ENCODE data around the gene MAGEA10.
"Not testable (repeated sequence)": the region's sequence is repeated elsewhere in the genome, so short reads cannot be mapped to it uniquely, and the experiment has no call there.

MAGEA10 gene

GRCh38 chrX:152138388-152138784, at the start of gene MAGEA10:
TSS of gene MAGEA10 (minus strand) at chrX:152138577. CDS start at chrX:152135620, 2,957 bp downstream.
- DNase-seq = no peak

GRCh38 chrX:152177497-152178269, 39.3 kb upstream of the MAGEA10 start:
- DNase-seq = no peak

GRCh38 chrX:152177052-152177451, 38.7 kb upstream of the MAGEA10 start:
- no peak for DNase-seq

- not testable (repeated sequence) for DNase-seq
Measured at GRCh38 chrX:152175892-152176291, 37.5 kb upstream of the MAGEA10 start.

- not testable (repeated sequence) for DNase-seq
Measured at GRCh38 chrX:152173923-152174322, 35.5 kb upstream of the MAGEA10 start.

DNA sequence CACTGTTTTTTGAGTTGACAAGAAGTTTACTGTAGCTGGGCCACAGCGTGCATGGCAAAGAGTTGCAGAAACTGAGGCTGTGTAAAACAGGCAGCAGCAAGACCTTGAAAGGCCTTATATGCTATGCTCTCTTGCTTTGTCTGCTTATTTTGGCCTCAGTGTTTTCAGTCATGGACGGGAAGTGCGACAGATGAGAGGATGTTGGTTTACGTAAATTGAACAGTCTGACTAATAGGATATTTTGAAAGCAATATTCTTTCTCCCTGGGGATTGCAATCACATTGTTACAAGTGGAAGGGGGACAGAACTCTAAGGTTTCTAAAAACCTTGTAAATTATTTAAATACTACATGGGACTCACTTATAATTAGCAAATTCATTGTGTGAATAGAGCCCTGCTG, 32.2 kb upstream of the MAGEA10 start:
- no peak for DNase-seq

- DNase-seq = no peak
Measured at GRCh38 chrX:152165033-152165743, 26.8 kb upstream of the MAGEA10 start.

DNA sequence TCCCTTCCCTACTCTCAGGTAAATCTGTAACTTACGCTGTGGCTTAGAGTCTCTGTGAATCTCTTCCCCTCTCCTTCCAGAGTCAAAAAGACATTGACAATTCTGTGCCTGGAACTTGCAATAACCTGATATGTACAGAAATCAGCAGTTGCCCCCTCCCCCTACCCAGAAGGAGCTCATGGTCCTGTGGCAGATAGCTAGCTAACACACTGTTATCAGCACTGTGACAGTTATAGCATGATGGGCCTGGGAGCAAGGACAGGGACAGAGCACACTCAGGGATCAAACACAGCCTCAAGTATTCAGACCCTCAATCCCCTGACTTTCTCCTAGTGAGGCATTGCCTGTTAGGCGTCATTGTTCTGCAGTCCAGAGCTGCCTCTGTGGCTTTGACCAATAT, 18.7 kb upstream of the MAGEA10 start:
- no peak for DNase-seq

GRCh38 chrX:152155766-152156310, 17.5 kb upstream of the MAGEA10 start:
- DNase-seq = no peak

DNA sequence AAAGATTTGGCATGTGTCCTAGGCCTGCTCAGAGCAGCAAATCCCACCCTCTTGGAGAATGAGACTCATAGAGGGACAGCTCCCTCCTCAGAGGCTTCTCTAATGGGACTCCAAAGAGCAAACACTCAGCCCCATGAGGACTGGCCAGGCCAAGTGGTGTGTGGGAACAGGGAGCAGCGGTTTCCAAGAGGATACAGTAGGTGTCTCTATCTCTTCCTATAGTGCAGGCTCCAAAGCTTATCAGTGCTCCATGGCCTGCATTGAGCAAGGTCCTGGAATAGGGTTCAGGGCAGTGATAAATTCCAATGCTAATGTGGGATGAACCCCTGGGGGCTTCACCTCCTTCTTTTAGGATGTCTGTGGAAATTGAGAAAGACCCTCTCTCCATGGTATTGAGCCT, 15.7 kb upstream of the MAGEA10 start:
- DNase-seq = no peak

DNA sequence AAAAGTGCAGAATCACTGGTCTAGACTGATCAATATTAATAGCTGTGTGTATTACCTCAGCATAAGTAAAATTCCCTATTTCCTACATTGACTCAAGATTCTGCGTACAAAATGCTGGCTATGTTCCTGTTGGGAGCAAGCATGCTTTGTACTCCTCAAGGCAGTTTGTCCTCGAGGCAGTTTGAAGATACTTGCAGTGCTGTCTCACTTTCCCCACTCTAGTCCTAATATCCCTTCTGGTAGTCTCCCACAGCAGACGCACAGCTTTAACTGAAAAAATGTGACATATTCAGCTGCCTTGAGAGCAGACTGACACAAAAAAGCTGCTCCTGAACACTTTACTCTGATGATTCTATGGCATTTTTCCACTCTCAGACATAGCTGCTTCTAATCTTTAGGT, 12.9 kb upstream of the MAGEA10 start:
- no peak for DNase-seq

DNA sequence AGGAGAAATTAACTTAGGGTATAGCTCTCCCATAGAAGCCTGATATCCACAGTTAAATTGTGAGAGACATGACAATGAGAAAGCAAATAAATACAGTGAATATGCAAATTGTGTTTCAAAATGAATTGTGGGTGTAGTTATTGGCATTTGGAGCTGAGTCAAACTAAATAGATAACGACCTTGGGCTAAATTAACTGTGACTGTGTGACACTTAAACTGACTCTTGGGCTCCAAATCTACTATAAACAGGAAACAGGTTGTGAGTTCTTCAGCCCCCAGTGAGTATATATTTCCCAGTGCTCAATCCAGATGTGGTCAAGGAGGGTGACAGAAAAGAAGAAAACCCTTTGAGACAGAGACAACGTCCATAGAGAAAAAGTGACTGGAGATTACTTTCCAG, 11.3 kb upstream of the MAGEA10 start:
- no peak for DNase-seq

- no peak for DNase-seq
Measured at GRCh38 chrX:152139589-152139988, 1.2 kb upstream of the MAGEA10 start.

- no peak for DNase-seq
Measured at GRCh38 chrX:152137771-152138387, 498 bp downstream of the MAGEA10 start.

- DNase-seq = no peak
Measured at GRCh38 chrX:152136312-152136711, 2.1 kb downstream of the MAGEA10 start.

- no peak for DNase-seq
Measured at GRCh38 chrX:152131525-152131924, 6.9 kb downstream of the MAGEA10 start.

- DNase-seq = not testable (repeated sequence)
Measured at GRCh38 chrX:152129069-152129844, 9.1 kb downstream of the MAGEA10 start.

- DNase-seq = no peak
Measured at GRCh38 chrX:152117305-152117704, 21.1 kb downstream of the MAGEA10 start.

GRCh38 chrX:152108527-152108926, 29.9 kb downstream of the MAGEA10 start:
- no peak for DNase-seq

- no peak for DNase-seq
Measured at GRCh38 chrX:152103866-152104265, 34.5 kb downstream of the MAGEA10 start.

- DNase-seq = no peak
Measured at GRCh38 chrX:152086141-152086540, 52.2 kb downstream of the MAGEA10 start.
